Vagina (tissue), 2 donors: ENCODE results near the gene IRX4.

Experiments
- CTCF ChIP-seq, 3 experiments: fragments of 450-650 bp in 2 of 3; fragments of 200-600 bp in 1 of 3; sonication (generic) in 1 of 3; IDR thresholded peaks; one replicate each; pipeline ENCODE4 v1.5.1; 2017 to 2019; ENCODE audit warnings: antibody characterized with exemption in 3 of 3, mild to moderate bottlenecking in 2 of 3, moderate library complexity in 2 of 3
- POLR2AphosphoS5 ChIP-seq, 2 donors: sonication (generic); formaldehyde crosslinking; IDR thresholded peaks; one replicate each; pipeline ENCODE4 v1.9.0; 2017; ENCODE audit warnings: antibody characterized with exemption in 2 of 2, mild to moderate bottlenecking in 2 of 2, low read depth in 1 of 2; ENCODE audit not compliant: insufficient read depth in 1 of 2

GRCh38 chr5:1919209-1919566 lies 36.5 kb upstream of the IRX4 start:
- no peak for TF ChIP-seq POLR2AphosphoS5 (IDR thresholded peaks at IDR 0.05; ENCODE audit: insufficient read depth in 1 of 2, low read depth in 1 of 2)
- TF ChIP-seq CTCF (IDR thresholded peaks at IDR 0.05), result no peak
